Neural cell (in vitro differentiated cells): ENCODE data around the gene DTL. TPM values are rescaled to one million over a fixed set of nuclear protein-coding genes. Genes with fewer than 3 reads are reported as not detected.

Experiments used
- H2AFZ ChIP-seq: fragments of 200-600, 300-800 bp; sonication (generic), shearing (Covaris generic); 2 replicates; pipeline ENCODE4 v1.6.0; 2014; ENCODE audit warnings: low read depth, mild to moderate bottlenecking, antibody characterized with exemption, low read length, moderate library complexity
- H3F3A ChIP-seq: fragments of 200-600 bp; shearing (Covaris generic); 2 replicates; pipeline ENCODE4 v1.6.1; 2016; ENCODE audit warnings: mild to moderate bottlenecking, moderate library complexity, mixed read lengths, antibody characterized with exemption, low read length; ENCODE audit not compliant: insufficient read depth, poor library complexity, severe bottlenecking
- H3K27ac ChIP-seq: fragments of 200-600, 300-800 bp; sonication (generic), shearing (Covaris generic); 2 replicates; pipeline ENCODE4 v1.5.1; 2014; ENCODE audit warnings: mild to moderate bottlenecking, low read length, moderate library complexity
- H3K27me3 ChIP-seq: fragments of 300-800, 200-600 bp; sonication (generic), shearing (Covaris generic); 2 replicates; pipeline ENCODE4 v1.6.0; 2014; ENCODE audit warnings: mild to moderate bottlenecking, low read depth, low read length, moderate library complexity; ENCODE audit not compliant: insufficient read depth
- H3K36me3 ChIP-seq: fragments of 300-800, 200-600 bp; sonication (generic), shearing (Covaris generic); 2 replicates; pipeline ENCODE4 v1.5.1; 2014; ENCODE audit warnings: mild to moderate bottlenecking, antibody characterized with exemption, low read length, moderate library complexity; ENCODE audit not compliant: insufficient read depth
- H3K4me2 ChIP-seq: fragments of 300-800, 200-600 bp; sonication (generic), shearing (Covaris generic); 2 replicates; pipeline ENCODE4 v1.6.0; 2014; ENCODE audit warnings: mild to moderate bottlenecking, low read length
- H3K4me3 ChIP-seq: fragments of 300-800, 200-600 bp; sonication (generic), shearing (Covaris generic); 2 replicates; pipeline ENCODE4 v1.5.1; 2014; ENCODE audit warnings: mild to moderate bottlenecking, low read length, moderate library complexity
- H3K79me2 ChIP-seq: fragments of 200-600 bp; shearing (Covaris generic); replicated peaks from 2 replicates; pipeline ENCODE4 v1.6.0; 2014; ENCODE audit warnings: mild to moderate bottlenecking, low read length, moderate library complexity; ENCODE audit not compliant: insufficient read depth
- H3K9ac ChIP-seq: fragments of 300-800, 200-600 bp; sonication (generic), shearing (Covaris generic); 2 replicates; pipeline ENCODE4 v1.6.1; 2016; ENCODE audit warnings: mild to moderate bottlenecking, low read length, mixed read lengths
- H3K9me2 ChIP-seq: fragments of 200-600 bp; shearing (Covaris generic); 2 replicates; pipeline ENCODE4 v1.6.1; 2016; ENCODE audit warnings: mild to moderate bottlenecking, low read length, mixed read lengths; ENCODE audit not compliant: insufficient read depth
- H3K9me3 ChIP-seq: fragments of 200-600, 300-800 bp; sonication (generic), shearing (Covaris generic); 2 replicates; pipeline ENCODE4 v1.6.1; 2016; ENCODE audit warnings: mild to moderate bottlenecking, mixed run types, low read length, moderate library complexity, mixed read lengths
- H4K20me1 ChIP-seq: fragments of 200-600 bp; shearing (Covaris generic); 2 replicates; pipeline ENCODE4 v1.6.1; 2016; ENCODE audit warnings: mild to moderate bottlenecking, mixed run types; ENCODE audit not compliant: insufficient read depth
- CTCF ChIP-seq: fragments of 450-650 bp; IDR thresholded peaks from 2 replicates; pipeline ENCODE4 v1.5.1; 2014; ENCODE audit warnings: antibody characterized with exemption, mild to moderate bottlenecking, moderate library complexity; ENCODE audit not compliant: poor library complexity, severe bottlenecking
- EP300 ChIP-seq: fragments of 450-650 bp; conservative IDR thresholded peaks from 2 replicates; pipeline ENCODE4 v1.6.1; 2014; ENCODE audit warnings: antibody characterized with exemption, mild to moderate bottlenecking, moderate library complexity; ENCODE audit not compliant: poor library complexity, severe bottlenecking
- EZH2 ChIP-seq: fragments of 200-600, 300-800 bp; shearing (Covaris generic), sonication (generic); IDR thresholded peaks from 2 replicates; pipeline ENCODE4 v1.6.1; 2014; ENCODE audit warnings: antibody characterized with exemption, low read length, borderline replicate concordance, mild to moderate bottlenecking; ENCODE audit not compliant: insufficient read depth, poor library complexity, severe bottlenecking
- MXI1 ChIP-seq: fragments of 450-650 bp; conservative IDR thresholded peaks from 2 replicates; pipeline ENCODE4 v1.6.1; 2014; ENCODE audit warnings: antibody characterized with exemption, mild to moderate bottlenecking; ENCODE audit not compliant: poor library complexity, severe bottlenecking
- POLR2AphosphoS5 ChIP-seq: IDR thresholded peaks from 2 replicates; pipeline ENCODE4 v1.6.1; 2012
- RAD21 ChIP-seq: fragments of 450-650 bp; conservative IDR thresholded peaks from 2 replicates; pipeline ENCODE4 v1.6.1; 2014; ENCODE audit warnings: antibody characterized with exemption, mild to moderate bottlenecking, moderate library complexity
- REST ChIP-seq: IDR thresholded peaks from 2 replicates; pipeline ENCODE4 v1.6.1; 2012; ENCODE audit warnings: borderline replicate concordance
- SMC3 ChIP-seq: fragments of 450-650 bp; conservative IDR thresholded peaks from 2 replicates; pipeline ENCODE4 v1.6.1; 2014; ENCODE audit warnings: antibody characterized with exemption, mild to moderate bottlenecking, moderate library complexity; ENCODE audit not compliant: poor library complexity
- TAF1 ChIP-seq: IDR thresholded peaks from 2 replicates; pipeline ENCODE4 v1.6.1; 2012; ENCODE audit warnings: low read depth
- polyA plus RNA-seq: library from polyadenylated mRNA; depleted of rRNA; stranded (reverse); fragments of >200 nt; gene quantifications from 2 replicates; pipeline ENCODE4 v1.2.3, GENCODE V29; 2014

The DTL gene
- polyA plus RNA-seq, 1 donor from 2014 or later: 1.1 TPM

- no peak for TF ChIP-seq EZH2
- no peak for TF ChIP-seq TAF1
- TF ChIP-seq SMC3: no peak
- TF ChIP-seq REST: no peak
- TF ChIP-seq MXI1: no peak
- no peak for TF ChIP-seq POLR2AphosphoS5
- no peak for TF ChIP-seq EP300
- no peak for TF ChIP-seq RAD21
- Histone ChIP-seq H3K27me3 (no peaks in the 10 kb centered on the region), H3K4me2 (no peak overlapping the region), H3F3A (no peaks in the 10 kb centered on the region), H4K20me1 (no peaks in the 10 kb centered on the region), H3K27ac (no peak overlapping the region), H2AFZ (no peak overlapping the region), H3K36me3 (no peaks in the 10 kb centered on the region), H3K79me2 (no peaks in the 10 kb centered on the region), H3K9ac (no peak overlapping the region), H3K4me3 (no peak overlapping the region), H3K9me3 (no peaks in the 10 kb centered on the region), H3K9me2 (no peaks in the 10 kb centered on the region)
These were observed 37.9 kb downstream of the DTL start for GRCh38 chr1:212073490-212073889.

- Histone ChIP-seq H3K27ac (no peak overlapping the region), H3K27me3 (no peaks in the 10 kb centered on the region), H4K20me1 (no peaks in the 10 kb centered on the region), H2AFZ (no peak overlapping the region), H3K9ac (no peak overlapping the region), H3K9me2 (no peaks in the 10 kb centered on the region), H3K79me2 (no peaks in the 10 kb centered on the region), H3K9me3 (no peaks in the 10 kb centered on the region), H3K36me3 (no peaks in the 10 kb centered on the region), H3K4me3 (no peak overlapping the region), H3F3A (no peaks in the 10 kb centered on the region), H3K4me2 (no peak overlapping the region)
- TF ChIP-seq CTCF (no peak), EZH2 (no peak), RAD21 (no peak), SMC3 (no peak), TAF1 (no peak), POLR2AphosphoS5 (no peak), EP300 (no peak)
These were observed 38.8 kb downstream of the DTL start for GRCh38 chr1:212074313-212074712.
